Measurements from ENCODE around the gene COL10A1.

COL10A1 gene

DNA sequence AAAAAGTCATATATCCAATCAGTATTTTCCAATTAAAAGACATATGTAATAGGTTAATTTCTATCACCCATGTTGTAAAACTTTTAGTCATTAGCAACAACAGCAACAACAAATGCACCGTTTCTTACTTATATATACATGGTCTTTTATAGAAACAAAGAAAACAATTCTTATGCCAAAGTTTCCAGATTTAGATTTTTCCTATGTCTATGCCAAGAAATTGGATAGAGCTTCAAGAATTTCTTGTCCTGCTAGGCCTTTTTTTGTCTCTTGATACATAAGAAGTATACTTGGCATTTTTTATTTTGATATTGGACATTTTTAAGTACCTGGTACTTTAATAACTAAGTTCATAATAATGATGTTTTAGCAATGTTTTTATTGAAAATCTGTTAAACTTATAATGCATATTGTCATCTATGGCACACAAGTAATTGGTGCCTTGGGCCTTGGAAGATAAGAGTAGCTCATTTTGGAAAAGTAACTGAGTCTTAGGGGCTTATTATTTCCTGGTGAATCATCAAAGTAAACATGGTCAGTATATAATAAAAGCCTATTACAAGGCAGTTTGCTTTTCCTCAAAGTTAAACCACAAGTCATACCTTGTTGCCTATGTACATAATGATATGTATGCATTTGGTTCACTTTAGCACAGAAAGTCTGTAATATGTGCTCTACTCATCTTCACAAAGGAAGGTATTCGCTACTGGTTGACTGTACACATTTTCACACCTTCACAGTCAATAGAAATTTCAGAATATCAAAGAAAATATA is 55.1 kb downstream of the COL10A1 start:
- H3K4me1 ChIP-seq (ENCODE audit: control insufficient read depth in 1 of 2, insufficient read depth in 2 of 2, low read length in 2 of 2) = no peaks in the 10 kb centered on the region
- no peaks in the 10 kb centered on the region for H3K79me2 ChIP-seq (ENCODE audit: control insufficient read depth, insufficient read depth, low read length, poor library complexity)
- no peak overlapping the region for H4K8ac ChIP-seq (ENCODE audit: low read depth, low read length)
- no peak overlapping the region for H3K4ac ChIP-seq (ENCODE audit: low read depth, low read length)
- no peak overlapping the region for H4K91ac ChIP-seq (ENCODE audit: low read depth, low read length)
- no peak for DNase-seq
- H3K27ac ChIP-seq (ENCODE audit: low read depth, low read length) = no peak overlapping the region
- H2AFZ ChIP-seq (ENCODE audit: insufficient read depth, low read length, poor library complexity) = no peak overlapping the region
- H2AK5ac ChIP-seq (ENCODE audit: low read length) = no peak overlapping the region
- no peak overlapping the region for H2BK120ac ChIP-seq (ENCODE audit: insufficient read depth, low read length, poor library complexity)
- H3K79me1 ChIP-seq (ENCODE audit: low read length) = no peaks in the 10 kb centered on the region
- no peak overlapping the region for H3K4me2 ChIP-seq (ENCODE audit: low read length)
- H3K9ac ChIP-seq (ENCODE audit: low read length) = no peak overlapping the region
- H3K23ac ChIP-seq (ENCODE audit: low read length) = no peak overlapping the region
- H3K14ac ChIP-seq (ENCODE audit: low read length) = no peak overlapping the region
- no peak overlapping the region for H2BK5ac ChIP-seq (ENCODE audit: low read depth, low read length, poor library complexity)
- H3K18ac ChIP-seq (ENCODE audit: low read length) = no peak overlapping the region
- no peaks in the 10 kb centered on the region for H3K27me3 ChIP-seq (ENCODE audit: insufficient read depth, low read length)
- H2BK12ac ChIP-seq (ENCODE audit: low read length) = no peak overlapping the region
- WGBS (ENCODE audit: extremely low coverage, insufficient coverage, insufficient read length) = no CpG with 5 or more reads among the region's 2 CpGs
- no peaks in the 10 kb centered on the region for H3K9me3 ChIP-seq (ENCODE audit: insufficient read depth, low read depth, low read length)
- H3K4me3 ChIP-seq (ENCODE audit: low read depth, low read length) = no peak overlapping the region
- no peaks in the 10 kb centered on the region for H3K36me3 ChIP-seq (ENCODE audit: control insufficient read depth in 1 of 2, insufficient read depth in 2 of 2, low read length in 2 of 2)
- no peak overlapping the region for H4K12ac ChIP-seq (ENCODE audit: low read depth, low read length)

DNA sequence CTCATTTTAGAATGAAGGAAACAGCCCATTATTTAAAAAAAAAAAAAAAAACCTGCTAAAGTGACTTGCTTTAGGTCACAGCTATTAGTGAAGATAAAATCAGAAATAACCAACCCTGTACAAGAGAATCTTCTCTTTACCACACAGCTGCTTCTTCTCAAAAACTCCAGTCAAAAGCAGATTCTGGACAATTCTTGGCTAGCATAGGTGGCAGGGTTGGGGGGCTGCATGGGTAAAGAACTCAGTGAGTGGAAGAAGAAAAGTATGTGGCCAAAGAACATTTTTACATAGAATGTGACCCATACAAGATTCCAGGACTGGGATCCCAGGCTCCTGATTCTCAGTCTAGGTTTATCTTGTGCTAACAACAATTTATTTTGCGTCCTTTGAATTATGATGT is 55.8 kb downstream of the COL10A1 start:
- H3K23ac ChIP-seq (ENCODE audit: low read length) = no peak overlapping the region
- H2BK120ac ChIP-seq (ENCODE audit: insufficient read depth, low read length, poor library complexity) = no peak overlapping the region
- H3K27me3 ChIP-seq (ENCODE audit: insufficient read depth, low read length) = no peaks in the 10 kb centered on the region
- no peak overlapping the region for H2BK12ac ChIP-seq (ENCODE audit: low read length)
- H3K79me2 ChIP-seq (ENCODE audit: control insufficient read depth, insufficient read depth, low read length, poor library complexity) = no peaks in the 10 kb centered on the region
- no peak overlapping the region for H3K18ac ChIP-seq (ENCODE audit: low read length)
- H4K8ac ChIP-seq (ENCODE audit: low read depth, low read length) = no peak overlapping the region
- no peak overlapping the region for H3K4me2 ChIP-seq (ENCODE audit: low read length)
- no peaks in the 10 kb centered on the region for H3K79me1 ChIP-seq (ENCODE audit: low read length)
- H4K12ac ChIP-seq (ENCODE audit: low read depth, low read length) = no peak overlapping the region
- no peak overlapping the region for H3K4me3 ChIP-seq (ENCODE audit: low read depth, low read length)
- H2BK5ac ChIP-seq (ENCODE audit: low read depth, low read length, poor library complexity) = no peak overlapping the region
- H2AFZ ChIP-seq (ENCODE audit: insufficient read depth, low read length, poor library complexity) = no peak overlapping the region
- no peaks in the 10 kb centered on the region for H3K9me3 ChIP-seq (ENCODE audit: insufficient read depth, low read depth, low read length)
- WGBS (ENCODE audit: extremely low coverage, insufficient coverage, insufficient read length) = no CpG with 5 or more reads among the region's 1 CpG
- H4K91ac ChIP-seq (ENCODE audit: low read depth, low read length) = no peak overlapping the region
- no peak overlapping the region for H3K9ac ChIP-seq (ENCODE audit: low read length)
- H3K36me3 ChIP-seq (ENCODE audit: control insufficient read depth in 1 of 2, insufficient read depth in 2 of 2, low read length in 2 of 2) = no peaks in the 10 kb centered on the region
- no peak overlapping the region for H2AK5ac ChIP-seq (ENCODE audit: low read length)
- no peak overlapping the region for H3K4ac ChIP-seq (ENCODE audit: low read depth, low read length)
- H3K27ac ChIP-seq (ENCODE audit: low read depth, low read length) = no peak overlapping the region
- no peaks in the 10 kb centered on the region for H3K4me1 ChIP-seq (ENCODE audit: control insufficient read depth in 1 of 2, insufficient read depth in 2 of 2, low read length in 2 of 2)
- H3K14ac ChIP-seq (ENCODE audit: low read length) = no peak overlapping the region
- no peak for DNase-seq
